Parathyroid adenoma (tissue), 2 donors: Measurements from ENCODE around the gene CUX1.
"Not testable (repeated sequence)": the region's sequence is repeated elsewhere in the genome, so short reads cannot be mapped to it uniquely, and the experiment has no call there.

Experiments
- H2AFZ ChIP-seq: fragments of 300-600 bp; sonication (generic); one replicate; pipeline ENCODE4 v1.7.0; 2017; ENCODE audit warnings: antibody characterized with exemption, mild to moderate bottlenecking
- H3K27ac ChIP-seq: fragments of 300-600 bp; sonication (generic); one replicate; pipeline ENCODE4 v1.7.0; 2017
- H3K27me3 ChIP-seq: fragments of 300-600 bp; sonication (generic); one replicate; pipeline ENCODE4 v1.7.0; 2017; ENCODE audit warnings: low read length; ENCODE audit not compliant: control insufficient read depth, insufficient read depth
- H3K36me3 ChIP-seq: fragments of 300-600 bp; sonication (generic); one replicate; pipeline ENCODE4 v1.7.0; 2017; ENCODE audit warnings: low read length; ENCODE audit not compliant: control insufficient read depth, insufficient read depth
- H3K4me1 ChIP-seq: fragments of 300-600 bp; sonication (generic); one replicate; pipeline ENCODE4 v1.7.0; 2017; ENCODE audit warnings: control low read depth
- H3K4me2 ChIP-seq: fragments of 300-600 bp; sonication (generic); one replicate; pipeline ENCODE4 v1.7.0; 2017; ENCODE audit warnings: low read length
- H3K4me3 ChIP-seq: fragments of 300-600 bp; sonication (generic); one replicate; pipeline ENCODE4 v1.7.0; 2017; ENCODE audit warnings: low read depth, low read length
- H3K79me2 ChIP-seq: fragments of 300-600 bp; sonication (generic); one replicate; pipeline ENCODE4 v1.7.0; 2017; ENCODE audit warnings: control low read depth
- H3K9ac ChIP-seq: fragments of 300-600 bp; sonication (generic); one replicate; pipeline ENCODE4 v1.7.0; 2017; ENCODE audit warnings: mild to moderate bottlenecking
- H3K9me3 ChIP-seq: fragments of 300-600 bp; sonication (generic); one replicate; pipeline ENCODE4 v1.7.0; 2017; ENCODE audit warnings: low read length; ENCODE audit not compliant: control insufficient read depth
- CTCF ChIP-seq: fragments of 300-600 bp; sonication (generic); IDR thresholded peaks from one replicate; pipeline ENCODE4 v1.7.0; 2017; ENCODE audit warnings: antibody characterized with exemption, mild to moderate bottlenecking
- donor health status: primary hyperparathyroidism.

CUX1 gene

GRCh38 chr7:101845974-101846373 lies 28.5 kb downstream of the CUX1 start:
- no peak overlapping the region for H3K4me2 ChIP-seq
- H3K36me3 ChIP-seq: no peaks in the 10 kb centered on the region
- no peak for TF ChIP-seq CTCF
- no peak overlapping the region for H3K4me3 ChIP-seq
- H3K4me1 ChIP-seq: no peaks in the 10 kb centered on the region
- H3K9me3 ChIP-seq: no peaks in the 10 kb centered on the region
- no peaks in the 10 kb centered on the region for H3K27me3 ChIP-seq
- peaks cover 61% of the 10 kb centered on the region for H3K79me2 ChIP-seq
- H3K27ac ChIP-seq: no peak overlapping the region
- no peak overlapping the region for H2AFZ ChIP-seq
- no peak overlapping the region for H3K9ac ChIP-seq

GRCh38 chr7:101846800-101847538 lies 29.5 kb downstream of the CUX1 start:
- no peaks in the 10 kb centered on the region for H3K36me3 ChIP-seq
- H3K9me3 ChIP-seq: no peaks in the 10 kb centered on the region
- no peak overlapping the region for H2AFZ ChIP-seq
- no peak for TF ChIP-seq CTCF
- H3K27me3 ChIP-seq: no peaks in the 10 kb centered on the region
- H3K27ac ChIP-seq: no peak overlapping the region
- H3K4me2 ChIP-seq: no peak overlapping the region
- H3K4me3 ChIP-seq: no peak overlapping the region
- H3K79me2 ChIP-seq: peaks cover 69% of the 10 kb centered on the region
- H3K9ac ChIP-seq: no peak overlapping the region
- no peaks in the 10 kb centered on the region for H3K4me1 ChIP-seq

GRCh38 chr7:101848208-101848951 lies 31.0 kb downstream of the CUX1 start:
- no peaks in the 10 kb centered on the region for H3K4me1 ChIP-seq
- H3K9me3 ChIP-seq: no peaks in the 10 kb centered on the region
- no peak for TF ChIP-seq CTCF
- H3K79me2 ChIP-seq: peaks cover 75% of the 10 kb centered on the region
- no peak overlapping the region for H3K9ac ChIP-seq
- no peaks in the 10 kb centered on the region for H3K27me3 ChIP-seq
- no peaks in the 10 kb centered on the region for H3K36me3 ChIP-seq
- no peak overlapping the region for H2AFZ ChIP-seq
- H3K4me3 ChIP-seq: no peak overlapping the region
- H3K27ac ChIP-seq: no peak overlapping the region
- H3K4me2 ChIP-seq: no peak overlapping the region

GRCh38 chr7:101849314-101849713 lies 31.9 kb downstream of the CUX1 start:
- H3K4me3 ChIP-seq, H3K27ac ChIP-seq, H3K4me2 ChIP-seq, H3K9ac ChIP-seq, H3K27me3 ChIP-seq, H2AFZ ChIP-seq, H3K36me3 ChIP-seq, H3K4me1 ChIP-seq, H3K9me3 ChIP-seq: not testable (repeated sequence)
- peaks cover 73% of the 10 kb centered on the region for H3K79me2 ChIP-seq

GRCh38 chr7:101852364-101852763 lies 34.9 kb downstream of the CUX1 start:
- H3K4me3 ChIP-seq, H3K27ac ChIP-seq: not testable (repeated sequence)

More at GRCh38 chr7:101852364-101852763, 34.9 kb downstream of the CUX1 start:
- H3K79me2 ChIP-seq: peaks cover 53% of the 10 kb centered on the region
- H3K9me3 ChIP-seq, H3K4me2 ChIP-seq, H2AFZ ChIP-seq, H3K36me3 ChIP-seq, H3K9ac ChIP-seq, H3K4me1 ChIP-seq, H3K27me3 ChIP-seq: not testable (repeated sequence)
